ENCODE results near the gene ABLIM1.

ABLIM1 gene

GRCh38 chr10:114611617-114612016 lies 46.5 kb downstream of the ABLIM1 start:
- DNase-seq (ENCODE audit: low spot score): no peak
- TF ChIP-seq, protein P1, sequence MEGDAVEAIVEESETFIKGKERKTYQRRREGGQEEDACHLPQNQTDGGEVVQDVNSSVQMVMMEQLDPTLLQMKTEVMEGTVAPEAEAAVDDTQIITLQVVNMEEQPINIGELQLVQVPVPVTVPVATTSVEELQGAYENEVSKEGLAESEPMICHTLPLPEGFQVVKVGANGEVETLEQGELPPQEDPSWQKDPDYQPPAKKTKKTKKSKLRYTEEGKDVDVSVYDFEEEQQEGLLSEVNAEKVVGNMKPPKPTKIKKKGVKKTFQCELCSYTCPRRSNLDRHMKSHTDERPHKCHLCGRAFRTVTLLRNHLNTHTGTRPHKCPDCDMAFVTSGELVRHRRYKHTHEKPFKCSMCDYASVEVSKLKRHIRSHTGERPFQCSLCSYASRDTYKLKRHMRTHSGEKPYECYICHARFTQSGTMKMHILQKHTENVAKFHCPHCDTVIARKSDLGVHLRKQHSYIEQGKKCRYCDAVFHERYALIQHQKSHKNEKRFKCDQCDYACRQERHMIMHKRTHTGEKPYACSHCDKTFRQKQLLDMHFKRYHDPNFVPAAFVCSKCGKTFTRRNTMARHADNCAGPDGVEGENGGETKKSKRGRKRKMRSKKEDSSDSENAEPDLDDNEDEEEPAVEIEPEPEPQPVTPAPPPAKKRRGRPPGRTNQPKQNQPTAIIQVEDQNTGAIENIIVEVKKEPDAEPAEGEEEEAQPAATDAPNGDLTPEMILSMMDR (IDR thresholded peaks at IDR 0.05; ENCODE audit: extremely low read depth, missing control alignments): no peak

GRCh38 chr10:114609518-114610426 lies 48.3 kb downstream of the ABLIM1 start:
- no peak for DNase-seq (ENCODE audit: low spot score)
- TF ChIP-seq, protein P1 (IDR thresholded peaks at IDR 0.05; ENCODE audit: extremely low read depth, missing control alignments): no peak

- DNase-seq (ENCODE audit: low spot score): no peak
- TF ChIP-seq, protein P1 (IDR thresholded peaks at IDR 0.05; ENCODE audit: extremely low read depth, missing control alignments): no peak
Observed at GRCh38 chr10:114607358-114607998, 50.6 kb downstream of the ABLIM1 start.

- TF ChIP-seq, protein P1 (IDR thresholded peaks at IDR 0.05; ENCODE audit: extremely low read depth, missing control alignments): no peak
- DNase-seq (ENCODE audit: low spot score): no peak
Observed at GRCh38 chr10:114605155-114605797, 52.8 kb downstream of the ABLIM1 start.

- TF ChIP-seq, protein P1 (IDR thresholded peaks at IDR 0.05; ENCODE audit: extremely low read depth, missing control alignments): no peak
- DNase-seq (ENCODE audit: low spot score): no peak
Observed at GRCh38 chr10:114604357-114605130, 53.5 kb downstream of the ABLIM1 start.

DNA sequence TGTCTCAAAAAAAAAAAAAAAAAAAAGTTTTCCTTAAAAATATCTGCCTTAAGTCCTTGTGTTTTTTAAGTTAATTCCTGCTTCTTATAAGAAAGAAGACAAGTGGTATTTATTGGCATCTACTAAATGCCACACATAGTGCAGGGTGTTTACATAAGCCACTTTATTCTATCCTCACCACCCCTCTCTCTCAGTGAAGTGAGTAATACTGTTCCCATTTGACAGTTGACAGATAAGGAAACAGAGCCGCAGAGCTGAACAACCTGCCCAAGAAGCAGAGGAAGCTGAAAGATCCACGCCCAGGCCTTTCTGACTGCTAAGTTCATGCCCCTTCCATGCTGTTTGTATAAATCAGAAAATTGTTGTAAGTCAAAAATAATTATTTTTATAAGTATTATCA lies 54.1 kb downstream of the ABLIM1 start:
- TF ChIP-seq, protein P1 (IDR thresholded peaks at IDR 0.05; ENCODE audit: extremely low read depth, missing control alignments): no peak
- no peak for DNase-seq (ENCODE audit: low spot score)
